ENCODE results near the gene OBSCN.
A peak's percentile ranks its signal among the peaks of the same experiment; 100 is the strongest.

The OBSCN gene

GRCh38 chr1:228391411-228392020 lies 183.7 kb downstream of the OBSCN start:
- DNase-seq (ENCODE audit: low spot score): no peak

GRCh38 chr1:228392111-228392936 lies 184.5 kb downstream of the OBSCN start:
- no peak for DNase-seq (ENCODE audit: low spot score)

GRCh38 chr1:228393268-228393701 lies 185.4 kb downstream of the OBSCN start:
- peak; percentile 37 for DNase-seq (ENCODE audit: low spot score)

- no peak for DNase-seq (ENCODE audit: low spot score)
These were observed 186.1 kb downstream of the OBSCN start for GRCh38 chr1:228393811-228394570.

GRCh38 chr1:228394571-228395394 lies 186.9 kb downstream of the OBSCN start:
- no peak for DNase-seq (ENCODE audit: low spot score)

GRCh38 chr1:228396770-228397662 lies 189.2 kb downstream of the OBSCN start:
- DNase-seq (ENCODE audit: low spot score): no peak

GRCh38 chr1:228397966-228398365 lies 190.1 kb downstream of the OBSCN start:
- DNase-seq (ENCODE audit: low spot score): no peak

- DNase-seq (ENCODE audit: low spot score): no peak
These were observed 191.1 kb downstream of the OBSCN start for GRCh38 chr1:228398741-228399461.

- no peak for DNase-seq (ENCODE audit: low spot score)
These were observed 191.8 kb downstream of the OBSCN start for GRCh38 chr1:228399531-228400236.

- no peak for DNase-seq (ENCODE audit: low spot score)
These were observed 192.4 kb downstream of the OBSCN start for GRCh38 chr1:228400237-228400651.

- DNase-seq (ENCODE audit: low spot score): no peak
These were observed 193.0 kb downstream of the OBSCN start for GRCh38 chr1:228400692-228401454.

GRCh38 chr1:228401782-228402640 lies 194.2 kb downstream of the OBSCN start:
- DNase-seq (ENCODE audit: low spot score): no peak

GRCh38 chr1:228402641-228403025 lies 194.8 kb downstream of the OBSCN start:
- DNase-seq (ENCODE audit: low spot score): no peak

- no peak for DNase-seq (ENCODE audit: low spot score)
These were observed 195.4 kb downstream of the OBSCN start for GRCh38 chr1:228403231-228403631.

GRCh38 chr1:228404107-228404720 lies 196.4 kb downstream of the OBSCN start:
- no peak for DNase-seq (ENCODE audit: low spot score)

- DNase-seq (ENCODE audit: low spot score): no peak
These were observed 197.5 kb downstream of the OBSCN start for GRCh38 chr1:228405200-228405978.

GRCh38 chr1:228405979-228406228 lies 198.1 kb downstream of the OBSCN start:
- DNase-seq (ENCODE audit: low spot score): no peak
